Suprapubic skin (tissue), 4 donors: Measurements from ENCODE around the gene ASIC3.

Experiments used
- CTCF ChIP-seq, 2 donors: fragments of 200-600 bp in 1 of 2; fragments of 450-650 bp in 1 of 2; sonication (generic) in 1 of 2; IDR thresholded peaks; one replicate each; pipeline ENCODE4 v1.5.1; 2016 to 2019; ENCODE audit warnings: antibody characterized with exemption in 2 of 2, mild to moderate bottlenecking in 1 of 2, moderate library complexity in 1 of 2
- POLR2A ChIP-seq, 2 donors: fragments of 450-650 bp; IDR thresholded peaks; one replicate each; pipeline ENCODE4 v1.6.1; 2017; ENCODE audit warnings: antibody characterized with exemption in 2 of 2, mild to moderate bottlenecking in 2 of 2, moderate library complexity in 2 of 2
- POLR2AphosphoS5 ChIP-seq, 3 donors: sonication (generic); formaldehyde crosslinking; IDR thresholded peaks; one replicate each; pipeline ENCODE4 v1.6.1; 2017; ENCODE audit warnings: antibody characterized with exemption in 3 of 3

DNA sequence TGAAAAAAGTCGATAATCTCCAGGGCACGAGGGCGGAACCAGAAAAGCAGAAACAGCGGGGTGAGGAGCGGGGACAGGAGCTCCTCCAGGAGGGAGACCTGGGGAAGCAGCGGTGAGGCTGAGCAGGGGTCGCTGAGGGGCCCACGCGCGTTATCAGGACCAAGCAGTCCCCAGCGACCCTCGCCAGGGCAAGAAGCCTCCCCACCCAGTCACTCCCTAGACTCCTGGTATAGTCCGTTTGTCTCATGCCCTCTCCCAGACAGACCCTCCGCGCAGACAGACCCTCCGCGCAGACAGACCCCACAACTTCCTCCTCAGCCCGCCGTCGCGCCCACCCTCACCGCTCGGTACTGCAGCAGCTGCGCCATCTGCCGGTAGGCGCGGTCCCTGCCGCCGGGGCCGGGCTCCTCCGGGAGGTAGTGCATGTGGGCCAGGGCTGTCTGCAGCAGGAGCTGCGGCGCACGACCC, 30.3 kb upstream of the ASIC3 start:
- TF ChIP-seq CTCF (IDR thresholded peaks at IDR 0.05) (peak; percentile 70 to 98), POLR2AphosphoS5 (IDR thresholded peaks at IDR 0.05) (no peak), POLR2A (IDR thresholded peaks at IDR 0.05) (no peak)
